ENCODE data around the gene ZNF200.

The ZNF200 gene

DNA sequence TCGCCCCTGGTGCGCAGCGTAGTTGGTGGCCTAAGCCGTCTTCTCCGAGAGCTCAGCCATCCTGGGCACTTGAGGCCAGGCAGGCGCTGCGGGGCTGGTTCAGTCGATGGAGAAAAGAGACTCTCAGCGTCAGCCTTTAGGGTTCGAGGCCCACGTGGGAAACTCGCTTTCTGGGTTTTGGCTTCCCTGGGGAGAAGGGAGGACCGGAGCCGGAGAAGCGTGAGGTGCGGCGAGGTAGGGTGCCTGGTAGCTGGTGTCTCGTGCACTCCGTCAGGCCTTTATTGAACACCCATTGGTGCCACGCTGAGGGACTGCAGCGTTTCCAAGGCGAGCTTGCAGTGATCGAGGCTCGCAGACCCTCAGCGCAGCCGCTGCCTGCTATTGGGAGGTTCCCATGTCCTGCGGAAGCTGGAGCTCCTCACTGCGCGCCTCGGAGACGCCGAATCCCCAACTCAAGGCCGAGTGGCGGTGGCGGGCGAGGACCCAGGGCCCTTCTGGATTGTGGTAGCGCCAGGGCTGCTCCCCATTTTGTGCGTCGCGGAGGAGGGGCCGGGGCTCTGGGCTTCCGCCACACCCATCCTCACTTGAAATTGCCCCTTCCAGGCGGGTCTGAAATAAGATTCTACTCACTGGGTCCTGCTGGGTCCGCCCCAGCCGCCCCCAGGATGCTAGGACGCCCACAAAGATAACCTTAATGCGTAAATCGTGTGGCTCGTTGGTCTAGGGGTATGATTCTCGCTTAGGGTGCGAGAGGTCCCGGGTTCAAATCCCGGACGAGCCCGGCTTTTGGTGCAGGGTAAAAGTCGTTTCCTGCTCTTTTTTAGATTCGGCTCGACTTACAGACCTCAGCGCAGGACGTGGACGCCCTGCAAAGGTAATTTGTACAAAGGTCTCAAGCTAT, 45.8 kb downstream of the ZNF200 start:
- H4K20me1 ChIP-seq (ENCODE audit: insufficient read depth, low read length, poor library complexity, severe bottlenecking): no peaks in the 10 kb centered on the region
- no peak overlapping the region for H2AFZ ChIP-seq (ENCODE audit: low read length)
- no peaks in the 10 kb centered on the region for H3K79me2 ChIP-seq (ENCODE audit: insufficient read depth, low read length)
- no peaks in the 10 kb centered on the region for H3K4me1 ChIP-seq (ENCODE audit: insufficient read depth, low read length, poor library complexity, severe bottlenecking)
- H3K27me3 ChIP-seq (ENCODE audit: insufficient read depth, low read length, poor library complexity, severe bottlenecking): no peaks in the 10 kb centered on the region
- no peak overlapping the region for H3K4me2 ChIP-seq (ENCODE audit: low read depth, low read length, poor library complexity, severe bottlenecking)
- no peak overlapping the region for H3K9ac ChIP-seq (ENCODE audit: low read depth, low read length, poor library complexity, severe bottlenecking)
- H3K36me3 ChIP-seq (ENCODE audit: insufficient read depth, low read length): no peaks in the 10 kb centered on the region
- H3K4me3 ChIP-seq (ENCODE audit: low read length, poor library complexity, severe bottlenecking): no peak overlapping the region
- H3F3A ChIP-seq (ENCODE audit: low read depth): no peaks in the 10 kb centered on the region
- no peaks in the 10 kb centered on the region for H3K9me2 ChIP-seq (replicated peaks; ENCODE audit: low read depth, low read length)
- no peak for TF ChIP-seq EZH2phosphoT487 (IDR thresholded peaks at IDR 0.05; ENCODE audit: borderline replicate concordance)
- TF ChIP-seq, protein P1, sequence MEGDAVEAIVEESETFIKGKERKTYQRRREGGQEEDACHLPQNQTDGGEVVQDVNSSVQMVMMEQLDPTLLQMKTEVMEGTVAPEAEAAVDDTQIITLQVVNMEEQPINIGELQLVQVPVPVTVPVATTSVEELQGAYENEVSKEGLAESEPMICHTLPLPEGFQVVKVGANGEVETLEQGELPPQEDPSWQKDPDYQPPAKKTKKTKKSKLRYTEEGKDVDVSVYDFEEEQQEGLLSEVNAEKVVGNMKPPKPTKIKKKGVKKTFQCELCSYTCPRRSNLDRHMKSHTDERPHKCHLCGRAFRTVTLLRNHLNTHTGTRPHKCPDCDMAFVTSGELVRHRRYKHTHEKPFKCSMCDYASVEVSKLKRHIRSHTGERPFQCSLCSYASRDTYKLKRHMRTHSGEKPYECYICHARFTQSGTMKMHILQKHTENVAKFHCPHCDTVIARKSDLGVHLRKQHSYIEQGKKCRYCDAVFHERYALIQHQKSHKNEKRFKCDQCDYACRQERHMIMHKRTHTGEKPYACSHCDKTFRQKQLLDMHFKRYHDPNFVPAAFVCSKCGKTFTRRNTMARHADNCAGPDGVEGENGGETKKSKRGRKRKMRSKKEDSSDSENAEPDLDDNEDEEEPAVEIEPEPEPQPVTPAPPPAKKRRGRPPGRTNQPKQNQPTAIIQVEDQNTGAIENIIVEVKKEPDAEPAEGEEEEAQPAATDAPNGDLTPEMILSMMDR (conservative IDR thresholded peaks at IDR 0.05; ENCODE audit: low read length): no peak
- no peaks in the 10 kb centered on the region for H3K9me3 ChIP-seq (ENCODE audit: insufficient read depth, low read depth, low read length)

- no peak overlapping the region for H3K4me2 ChIP-seq (ENCODE audit: low read depth, low read length, poor library complexity, severe bottlenecking)
- no peak for TF ChIP-seq EZH2phosphoT487 (IDR thresholded peaks at IDR 0.05; ENCODE audit: borderline replicate concordance)
These were observed 46.4 kb downstream of the ZNF200 start for GRCh38 chr16:3188675-3188924.

GRCh38 chr16:3187798-3188674, 46.9 kb downstream of the ZNF200 start, which contains the start of gene OR1F1:
Gene OR1F1 (plus strand): TSS chr16:3188204.
- H3K4me3 ChIP-seq (ENCODE audit: low read length, poor library complexity, severe bottlenecking): no peak within 1 kb of the TSS
- H3K4me2 ChIP-seq (ENCODE audit: low read depth, low read length, poor library complexity, severe bottlenecking): no peak within 1 kb of the TSS
- no peaks in the 10 kb centered on the region for H3K36me3 ChIP-seq (ENCODE audit: insufficient read depth, low read length)
- no peak within 1 kb of the TSS for H3K9ac ChIP-seq (ENCODE audit: low read depth, low read length, poor library complexity, severe bottlenecking)
- H3K4me1 ChIP-seq (ENCODE audit: insufficient read depth, low read length, poor library complexity, severe bottlenecking): no peaks in the 10 kb centered on the region
- H3K27me3 ChIP-seq (ENCODE audit: insufficient read depth, low read length, poor library complexity, severe bottlenecking): no peaks in the 10 kb centered on the region
- no peaks in the 10 kb centered on the region for H4K20me1 ChIP-seq (ENCODE audit: insufficient read depth, low read length, poor library complexity, severe bottlenecking)
- H3K9me2 ChIP-seq (replicated peaks; ENCODE audit: low read depth, low read length): no peaks in the 10 kb centered on the region
- H3F3A ChIP-seq (ENCODE audit: low read depth): no peaks in the 10 kb centered on the region
- H3K9me3 ChIP-seq (ENCODE audit: insufficient read depth, low read depth, low read length): no peaks in the 10 kb centered on the region
- H3K79me2 ChIP-seq (ENCODE audit: insufficient read depth, low read length): no peaks in the 10 kb centered on the region
- H2AFZ ChIP-seq (ENCODE audit: low read length): no peak within 1 kb of the TSS
- TF ChIP-seq EZH2phosphoT487 (IDR thresholded peaks at IDR 0.05; ENCODE audit: borderline replicate concordance): no peak
- TF ChIP-seq, protein P1 (conservative IDR thresholded peaks at IDR 0.05; ENCODE audit: low read length): no peak

More at GRCh38 chr16:3188675-3188924, 46.4 kb downstream of the ZNF200 start:
- no peaks in the 10 kb centered on the region for H3K9me2 ChIP-seq (replicated peaks; ENCODE audit: low read depth, low read length)
- H3K4me3 ChIP-seq (ENCODE audit: low read length, poor library complexity, severe bottlenecking): no peak overlapping the region
- no peaks in the 10 kb centered on the region for H3K27me3 ChIP-seq (ENCODE audit: insufficient read depth, low read length, poor library complexity, severe bottlenecking)
- no peaks in the 10 kb centered on the region for H3K4me1 ChIP-seq (ENCODE audit: insufficient read depth, low read length, poor library complexity, severe bottlenecking)
- no peaks in the 10 kb centered on the region for H3F3A ChIP-seq (ENCODE audit: low read depth)
- no peaks in the 10 kb centered on the region for H4K20me1 ChIP-seq (ENCODE audit: insufficient read depth, low read length, poor library complexity, severe bottlenecking)
- H3K9me3 ChIP-seq (ENCODE audit: insufficient read depth, low read depth, low read length): no peaks in the 10 kb centered on the region
- H3K79me2 ChIP-seq (ENCODE audit: insufficient read depth, low read length): no peaks in the 10 kb centered on the region
- no peak overlapping the region for H2AFZ ChIP-seq (ENCODE audit: low read length)
- no peaks in the 10 kb centered on the region for H3K36me3 ChIP-seq (ENCODE audit: insufficient read depth, low read length)
- no peak overlapping the region for H3K9ac ChIP-seq (ENCODE audit: low read depth, low read length, poor library complexity, severe bottlenecking)
